H1 (cell line): ENCODE measurements around the gene PTTG2.

ENCODE experiments used
- CHD2 ChIP-seq: IDR thresholded peaks from 2 replicates; pipeline ENCODE4 v1.6.1; 2012; ENCODE audit warnings: low read length, improper control_type of control experiment
- EGR1 ChIP-seq: IDR thresholded peaks from 2 replicates; pipeline ENCODE4 v1.6.1; 2011; ENCODE audit warnings: low read depth, low read length, borderline replicate concordance
- EP300 ChIP-seq, 2 experiments: IDR thresholded peaks; 1 replicate in 1 of 2; 2 replicates in 1 of 2; pipeline ENCODE4 v1.6.1; 2011 to 2012; ENCODE audit warnings: low read depth in 2 of 2, low read length in 2 of 2, mild to moderate bottlenecking in 2 of 2, borderline replicate concordance in 1 of 2, inconsistent platforms in 1 of 2, moderate library complexity in 1 of 2
- EZH2 ChIP-seq: fragments of 200-600 bp; sonication (generic); IDR thresholded peaks from 2 replicates; pipeline ENCODE4 v1.7.1; 2012; ENCODE audit warnings: low read depth, mild to moderate bottlenecking, moderate library complexity, low read length, inconsistent platforms; ENCODE audit not compliant: severe bottlenecking
- MAFK ChIP-seq: IDR thresholded peaks from 2 replicates; pipeline ENCODE4 v1.6.1; 2012; ENCODE audit warnings: low read depth, mild to moderate bottlenecking, improper control_type of control experiment, low read length
- POLR2A ChIP-seq, 2 experiments: IDR thresholded peaks; 1 replicate in 1 of 2; 2 replicates in 1 of 2; pipeline ENCODE4 v1.6.1; 2011; ENCODE audit warnings: low read depth in 2 of 2, low read length in 2 of 2, mild to moderate bottlenecking in 2 of 2; ENCODE audit errors: control extremely low read depth in 1 of 2
- POLR2AphosphoS5 ChIP-seq: IDR thresholded peaks from 2 replicates; pipeline ENCODE4 v1.6.1; 2011; ENCODE audit warnings: low read depth, low read length
- RAD21 ChIP-seq, 2 experiments: IDR thresholded peaks in 1 of 2; conservative IDR thresholded peaks in 1 of 2; 2 replicates each; pipeline ENCODE4 v1.6.1; 2011; ENCODE audit warnings: low read depth in 2 of 2, low read length in 2 of 2, improper control_type of control experiment in 1 of 2, inconsistent platforms in 1 of 2, mild to moderate bottlenecking in 1 of 2, moderate library complexity in 1 of 2
- RXRA ChIP-seq: IDR thresholded peaks from 2 replicates; pipeline ENCODE4 v1.6.1; 2011; ENCODE audit warnings: low read depth, mild to moderate bottlenecking, low read length, moderate library complexity; ENCODE audit not compliant: insufficient read depth
- TF ChIP-seq, protein P1 (sequence below), 3 experiments: IDR thresholded peaks; 1 replicate in 2 of 3; 2 replicates in 1 of 3; pipeline versions ENCODE4 v1.5.1 to v1.6.1; 2011; ENCODE audit warnings: low read length in 3 of 3, mild to moderate bottlenecking in 3 of 3, inconsistent platforms in 2 of 3, low read depth in 1 of 3, moderate library complexity in 1 of 3; ENCODE audit not compliant: insufficient read depth in 1 of 3; ENCODE audit errors: control extremely low read depth in 1 of 3
- TF ChIP-seq, protein P2 (sequence below): IDR thresholded peaks from 2 replicates; pipeline ENCODE4 v1.6.1; 2012; ENCODE audit warnings: low read length, inconsistent platforms

DNA sequence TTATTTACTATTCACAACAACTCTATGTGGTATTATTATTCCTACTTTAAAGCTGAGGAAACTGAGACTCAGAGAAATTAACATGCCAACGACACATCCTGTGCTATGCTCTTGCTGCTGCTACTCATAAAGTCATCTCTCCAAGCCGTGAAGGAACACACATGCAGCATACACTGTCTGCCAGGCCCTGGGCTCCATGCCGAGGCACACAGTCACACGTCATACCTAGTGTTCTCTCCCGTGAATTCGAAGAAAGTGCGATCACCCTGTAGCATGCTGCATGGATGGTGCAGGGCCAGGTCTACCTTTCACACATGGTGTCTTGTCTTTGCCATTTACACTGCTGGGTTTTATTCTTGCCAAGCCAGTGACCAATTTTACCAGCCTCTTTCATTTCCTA is 35.3 kb upstream of the PTTG2 start:
- TF ChIP-seq EP300 (IDR thresholded peaks at IDR 0.05; ENCODE audit: borderline replicate concordance in 1 of 2, low read depth in 2 of 2, low read length in 2 of 2) (no peak), POLR2AphosphoS5 (no peak), CHD2 (no peak), RXRA (no peak), RAD21 (IDR thresholded peaks at IDR 0.05 in 1 of 2, conservative IDR thresholded peaks at IDR 0.05 in 1 of 2; ENCODE audit: low read depth in 2 of 2, low read length in 2 of 2) (no peak), EZH2 (no peak), MAFK (no peak), POLR2A (IDR thresholded peaks at IDR 0.05; ENCODE audit: control extremely low read depth in 1 of 2, low read depth in 2 of 2, low read length in 2 of 2) (no peak), EGR1 (no peak)
- TF ChIP-seq, protein P1, sequence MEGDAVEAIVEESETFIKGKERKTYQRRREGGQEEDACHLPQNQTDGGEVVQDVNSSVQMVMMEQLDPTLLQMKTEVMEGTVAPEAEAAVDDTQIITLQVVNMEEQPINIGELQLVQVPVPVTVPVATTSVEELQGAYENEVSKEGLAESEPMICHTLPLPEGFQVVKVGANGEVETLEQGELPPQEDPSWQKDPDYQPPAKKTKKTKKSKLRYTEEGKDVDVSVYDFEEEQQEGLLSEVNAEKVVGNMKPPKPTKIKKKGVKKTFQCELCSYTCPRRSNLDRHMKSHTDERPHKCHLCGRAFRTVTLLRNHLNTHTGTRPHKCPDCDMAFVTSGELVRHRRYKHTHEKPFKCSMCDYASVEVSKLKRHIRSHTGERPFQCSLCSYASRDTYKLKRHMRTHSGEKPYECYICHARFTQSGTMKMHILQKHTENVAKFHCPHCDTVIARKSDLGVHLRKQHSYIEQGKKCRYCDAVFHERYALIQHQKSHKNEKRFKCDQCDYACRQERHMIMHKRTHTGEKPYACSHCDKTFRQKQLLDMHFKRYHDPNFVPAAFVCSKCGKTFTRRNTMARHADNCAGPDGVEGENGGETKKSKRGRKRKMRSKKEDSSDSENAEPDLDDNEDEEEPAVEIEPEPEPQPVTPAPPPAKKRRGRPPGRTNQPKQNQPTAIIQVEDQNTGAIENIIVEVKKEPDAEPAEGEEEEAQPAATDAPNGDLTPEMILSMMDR (IDR thresholded peaks at IDR 0.05; ENCODE audit: control extremely low read depth in 1 of 3, insufficient read depth in 1 of 3, low read depth in 1 of 3, low read length in 3 of 3): no peak
- TF ChIP-seq, protein P2, sequence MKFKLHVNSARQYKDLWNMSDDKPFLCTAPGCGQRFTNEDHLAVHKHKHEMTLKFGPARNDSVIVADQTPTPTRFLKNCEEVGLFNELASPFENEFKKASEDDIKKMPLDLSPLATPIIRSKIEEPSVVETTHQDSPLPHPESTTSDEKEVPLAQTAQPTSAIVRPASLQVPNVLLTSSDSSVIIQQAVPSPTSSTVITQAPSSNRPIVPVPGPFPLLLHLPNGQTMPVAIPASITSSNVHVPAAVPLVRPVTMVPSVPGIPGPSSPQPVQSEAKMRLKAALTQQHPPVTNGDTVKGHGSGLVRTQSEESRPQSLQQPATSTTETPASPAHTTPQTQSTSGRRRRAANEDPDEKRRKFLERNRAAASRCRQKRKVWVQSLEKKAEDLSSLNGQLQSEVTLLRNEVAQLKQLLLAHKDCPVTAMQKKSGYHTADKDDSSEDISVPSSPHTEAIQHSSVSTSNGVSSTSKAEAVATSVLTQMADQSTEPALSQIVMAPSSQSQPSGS: no peak
